DMS153 treated with DMSO at 0.1 percent for 48 hours (cell line): Measurements from ENCODE around the gene SVIL.
"Not testable (repeated sequence)": the region's sequence is repeated elsewhere in the genome, so short reads cannot be mapped to it uniquely, and the experiment has no call there.

Source experiments
- DNase-seq: peaks from one replicate; lab custom pipeline; 2025; ENCODE audit not compliant: unreplicated experiment; lab: John Stamatoyannopoulos, UW

SVIL gene

GRCh38 chr10:29493697-29494096, 141.1 kb downstream of the SVIL start:
- DNase-seq: no peak

GRCh38 chr10:29492774-29493173, 142.0 kb downstream of the SVIL start:
- no peak for DNase-seq

DNA sequence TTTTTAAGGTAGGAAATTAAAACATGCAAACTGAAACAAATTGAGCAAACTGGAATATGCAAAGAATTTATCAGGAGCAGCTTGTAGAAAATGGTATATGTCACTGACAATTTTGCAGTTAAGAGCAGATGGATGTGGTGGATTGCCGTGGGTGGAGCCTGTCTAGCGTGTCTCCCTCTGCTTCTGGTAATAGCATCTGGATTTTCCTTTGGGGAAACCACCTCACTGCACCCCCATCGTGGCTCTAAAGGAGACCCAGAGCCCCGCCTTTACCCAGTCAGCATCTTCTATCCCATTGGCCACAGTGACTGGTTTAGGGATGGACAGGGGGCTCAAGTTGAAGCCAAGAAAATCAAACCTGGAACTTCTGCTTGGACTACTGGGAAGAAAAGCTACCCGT, 142.9 kb downstream of the SVIL start:
- no peak for DNase-seq

- DNase-seq: not testable (repeated sequence)
Measured at GRCh38 chr10:29490781-29491280, 143.9 kb downstream of the SVIL start.

DNA sequence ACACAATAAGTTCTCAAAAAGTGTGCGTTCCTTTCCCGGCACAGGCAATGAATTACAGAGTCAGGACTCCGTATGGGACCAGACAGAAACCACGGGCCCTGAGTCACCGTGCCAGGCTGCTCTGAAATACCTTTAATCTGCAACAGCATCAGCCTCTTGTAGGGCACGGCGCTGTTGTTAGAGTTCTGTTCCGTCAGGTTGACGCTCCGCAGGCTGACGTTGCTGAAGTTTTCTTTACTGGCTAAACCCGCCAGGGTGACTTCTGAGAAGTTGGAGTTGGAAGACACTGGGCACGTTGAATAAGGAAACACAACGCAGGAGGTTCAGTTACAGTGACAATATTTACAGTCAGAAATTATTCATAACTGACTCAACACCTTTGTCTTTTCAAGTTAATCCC, 146.3 kb downstream of the SVIL start:
- not testable (repeated sequence) for DNase-seq

DNA sequence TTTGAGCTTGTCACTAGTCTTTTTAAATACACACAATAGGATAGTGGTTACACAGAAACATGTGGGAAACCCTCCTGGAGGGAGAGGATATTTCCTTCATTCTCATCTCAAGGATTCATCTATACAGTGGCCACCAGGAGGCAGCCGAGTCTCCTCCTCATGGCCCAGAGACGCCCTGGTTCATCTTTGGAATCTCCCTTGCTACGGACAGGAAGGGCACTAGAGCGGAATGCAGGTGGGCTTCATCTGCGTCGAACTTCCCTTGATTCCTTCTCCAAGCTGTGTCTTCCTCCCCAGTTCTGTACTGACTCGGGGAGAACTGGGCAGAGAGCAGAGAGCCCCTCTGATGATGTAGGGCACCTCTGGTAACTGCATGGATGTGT, 146.9 kb downstream of the SVIL start:
- not testable (repeated sequence) for DNase-seq

GRCh38 chr10:29487032-29487883, 147.5 kb downstream of the SVIL start:
- DNase-seq: not testable (repeated sequence)

GRCh38 chr10:29486433-29486832, 148.3 kb downstream of the SVIL start:
- no peak for DNase-seq

DNA sequence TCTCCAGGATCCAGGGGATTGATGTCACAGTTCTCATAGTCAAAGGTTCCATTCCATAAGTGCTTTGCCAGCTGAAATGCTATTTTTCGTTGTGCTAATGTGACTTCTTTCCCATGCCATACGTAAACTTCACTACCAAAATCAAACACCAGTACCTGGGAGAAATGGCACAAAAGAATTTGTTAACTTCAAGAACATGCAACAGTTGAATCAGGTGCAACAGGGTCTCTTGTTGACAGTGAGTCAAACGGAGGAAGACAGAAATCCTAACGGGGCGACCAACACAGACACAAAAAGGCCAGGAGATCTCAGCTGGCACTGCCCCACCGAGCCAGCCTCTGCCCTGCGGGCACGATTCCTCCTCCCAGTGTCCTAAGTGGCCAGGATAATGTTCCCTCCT, 150.1 kb downstream of the SVIL start:
- DNase-seq: not testable (repeated sequence)

GRCh38 chr10:29482591-29483431, 152.0 kb downstream of the SVIL start:
- DNase-seq: no peak

DNA sequence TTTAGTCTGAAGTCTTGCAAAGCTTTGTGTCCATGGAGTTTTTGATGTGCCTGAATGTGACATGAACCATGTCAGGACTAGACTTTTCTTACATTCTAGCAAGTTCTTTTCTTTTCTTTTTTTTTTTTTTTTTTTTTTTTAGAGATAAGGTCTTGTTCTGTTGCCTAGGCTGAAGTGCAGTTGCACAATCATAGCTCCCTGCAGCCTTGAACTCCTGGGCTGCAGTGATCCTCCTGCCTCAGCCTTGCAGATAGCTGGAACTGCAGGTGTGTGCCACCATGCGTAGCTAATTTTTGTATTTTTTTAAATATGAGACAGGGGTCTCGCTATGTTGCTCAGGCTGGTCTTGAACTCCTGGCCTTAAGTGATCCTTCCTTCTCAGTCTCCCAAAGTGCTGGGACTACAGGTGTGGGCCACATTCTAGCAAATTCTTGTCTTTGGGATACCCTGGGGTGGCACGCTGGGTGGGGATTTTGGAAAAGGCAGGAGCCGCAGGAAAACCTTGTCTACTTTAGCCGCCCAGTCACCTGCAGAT, 152.8 kb downstream of the SVIL start:
- no peak for DNase-seq

DNA sequence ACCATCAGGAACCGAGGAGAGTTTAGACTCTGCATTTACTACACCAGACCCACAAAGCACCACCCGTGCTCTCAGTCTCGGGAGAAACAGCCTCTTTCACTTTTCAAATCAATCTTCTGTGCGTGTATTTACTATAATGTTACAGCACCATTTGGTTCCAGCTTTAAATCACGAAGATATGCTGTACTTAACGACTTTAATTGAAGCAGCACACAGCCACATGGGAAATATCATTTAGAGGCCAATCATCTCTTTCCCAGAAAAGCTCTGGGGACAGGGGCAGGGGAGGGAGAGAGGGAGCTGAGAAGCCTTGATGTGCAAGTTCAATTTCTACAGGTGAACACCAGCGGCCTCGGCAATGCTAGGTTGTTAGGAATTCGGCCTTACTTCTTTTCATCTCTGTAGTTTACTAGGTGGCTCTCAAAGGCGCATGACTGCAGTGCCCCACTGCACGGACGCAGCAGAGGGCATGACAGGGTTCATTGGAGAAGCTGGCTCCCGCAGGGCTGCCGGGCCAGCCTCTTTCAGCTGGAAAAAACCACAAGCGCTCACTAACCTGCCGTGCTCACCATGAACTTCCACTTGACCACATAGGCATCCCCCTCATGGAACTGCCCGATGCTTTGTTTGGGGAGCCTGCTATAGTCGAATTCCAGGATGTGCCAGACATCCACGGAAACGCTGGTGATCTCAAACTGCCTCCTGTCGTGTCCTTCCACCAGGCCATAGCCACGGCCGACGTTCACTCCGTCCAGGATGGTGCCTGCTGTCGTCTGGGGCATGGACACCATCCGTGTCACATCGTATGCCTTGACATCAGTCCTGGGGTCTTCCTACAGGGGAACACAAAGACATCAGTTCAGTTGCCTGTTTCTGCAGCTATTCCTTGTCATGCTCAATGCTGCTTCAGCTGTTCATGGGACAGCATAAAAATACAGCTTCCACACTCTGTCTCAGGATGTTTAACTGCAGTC, 154.5 kb downstream of the SVIL start:
- DNase-seq: no peak

DNA sequence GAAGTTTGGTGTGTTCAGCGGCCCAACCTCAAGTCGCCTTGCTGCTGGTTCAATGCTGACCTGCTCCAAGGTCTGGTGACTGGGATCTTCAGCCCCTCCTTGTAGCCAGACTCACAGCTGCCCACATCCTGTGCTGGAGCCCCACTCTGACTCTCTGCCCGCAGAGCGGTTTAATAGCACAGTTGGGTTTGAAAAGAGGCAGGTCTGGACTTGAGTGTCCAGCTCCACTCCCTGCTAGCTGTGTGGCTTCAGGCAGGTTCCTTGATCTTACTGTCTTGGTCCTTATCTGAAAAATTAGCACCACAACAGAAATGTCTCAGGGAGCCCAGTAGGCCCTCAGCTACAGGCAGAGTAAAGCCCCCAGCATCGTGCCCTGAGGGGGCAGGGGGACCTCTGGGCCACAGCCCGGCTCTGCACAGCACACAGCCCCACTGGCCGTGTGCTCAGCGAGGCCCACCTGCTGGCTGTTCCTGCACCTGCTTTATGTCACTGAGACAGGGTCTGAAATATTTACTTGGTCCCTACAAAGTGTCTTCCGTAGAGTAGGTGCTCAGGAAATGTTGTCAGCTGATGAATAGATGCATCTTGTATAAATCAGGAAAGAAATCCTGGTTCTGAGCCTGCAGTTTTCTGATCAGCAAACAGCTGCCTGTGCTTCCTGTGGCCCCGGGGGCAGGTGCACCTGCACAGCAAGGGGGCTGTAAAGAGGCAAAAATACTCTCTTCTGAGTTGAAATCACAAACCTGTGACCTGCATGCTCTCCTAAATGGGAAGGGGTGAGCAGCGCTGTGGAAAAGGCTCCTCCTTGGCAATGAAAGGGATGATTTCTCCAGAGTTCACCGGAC, 155.5 kb downstream of the SVIL start:
- no peak for DNase-seq

DNA sequence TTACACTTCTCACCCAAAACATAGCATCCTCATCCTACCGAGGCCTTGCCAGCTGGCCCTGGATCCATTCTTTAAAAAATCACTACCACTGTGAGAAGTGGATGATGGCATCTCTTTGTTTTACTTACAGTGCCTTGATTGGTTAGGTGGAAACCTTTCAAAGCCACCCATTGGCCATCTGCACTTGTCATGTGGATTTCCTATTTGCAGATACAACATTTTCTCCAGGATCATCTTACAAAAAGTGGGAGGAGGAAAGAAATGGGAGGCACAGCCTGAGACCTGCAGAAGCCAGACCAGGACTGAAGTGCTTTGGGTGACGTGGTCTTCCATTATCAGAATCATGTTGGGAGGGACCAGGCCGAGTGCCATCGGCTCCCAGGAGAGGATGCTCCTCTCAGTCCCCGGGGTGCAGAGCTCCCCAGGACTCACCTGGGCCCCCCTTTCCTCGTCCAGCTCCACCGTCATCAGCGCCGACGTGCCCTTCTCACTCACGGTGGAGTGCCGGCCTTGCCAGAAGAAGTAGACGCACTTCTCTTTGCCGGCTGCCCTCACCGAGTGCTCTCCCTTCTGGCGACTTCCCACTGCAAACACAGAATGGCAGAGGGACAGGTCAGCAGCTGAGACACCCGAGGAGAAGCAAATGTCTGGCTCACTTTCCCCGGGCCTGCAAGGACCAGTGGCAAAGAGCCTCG, 161.2 kb downstream of the SVIL start:
- no peak for DNase-seq

GRCh38 chr10:29473087-29473356, 161.7 kb downstream of the SVIL start:
- no peak for DNase-seq

DNA sequence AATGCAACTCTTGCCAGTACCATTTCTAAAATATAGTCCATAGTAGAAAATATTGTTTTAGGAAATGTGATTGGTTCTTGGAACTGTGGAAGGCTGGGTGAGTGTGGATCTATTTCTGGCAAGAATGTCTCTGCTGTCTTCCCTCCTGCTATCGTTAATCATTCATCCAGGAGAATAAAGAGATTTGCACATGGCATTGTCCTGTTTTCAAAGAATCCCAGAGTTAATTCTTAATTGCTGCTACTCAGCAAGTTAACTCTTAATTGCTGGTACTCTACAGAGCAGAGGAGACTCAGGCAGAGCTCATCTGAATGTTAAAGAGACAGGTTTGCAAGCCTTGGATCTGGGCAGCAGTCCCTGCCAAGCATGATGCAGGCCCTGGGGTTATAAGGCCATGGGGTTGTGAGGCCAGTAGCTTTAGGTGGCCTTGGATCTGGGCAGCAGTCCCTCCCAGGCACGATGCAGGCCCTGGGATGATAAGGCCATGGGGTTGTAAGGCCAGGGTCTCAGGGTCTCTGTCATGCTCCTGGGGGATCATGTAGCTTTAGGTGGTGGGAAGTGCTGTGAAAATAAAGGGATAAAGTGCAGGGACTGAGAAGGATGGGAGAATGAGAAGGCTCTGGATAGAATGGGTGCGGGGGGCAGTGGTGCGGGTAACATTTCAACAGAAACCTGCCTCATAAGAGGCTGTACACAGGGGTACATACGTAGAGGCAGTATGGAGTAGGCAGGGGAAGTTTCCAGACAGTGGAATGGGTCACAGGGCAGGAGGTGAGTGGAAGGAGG, 162.3 kb downstream of the SVIL start:
- no peak for DNase-seq

DNA sequence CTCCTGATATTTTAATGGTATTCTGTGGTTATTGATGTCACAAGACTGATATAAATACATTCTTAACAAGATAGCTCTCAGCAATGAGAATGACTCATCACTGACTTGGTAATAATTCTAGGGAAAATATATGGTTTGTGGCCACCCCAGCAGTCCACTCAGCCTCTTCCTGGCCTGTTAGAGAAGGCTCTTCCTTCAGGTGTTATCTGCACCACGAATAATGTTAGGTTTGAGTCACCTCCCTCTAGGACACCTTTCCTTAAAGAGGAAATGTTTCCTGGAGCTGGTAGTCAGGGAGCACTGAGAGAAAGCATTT, 163.3 kb downstream of the SVIL start:
- no peak for DNase-seq

GRCh38 chr10:29470843-29471543, 163.8 kb downstream of the SVIL start:
- no peak for DNase-seq
